Measurements from ENCODE around the gene HNRNPA3.
"Not testable (repeated sequence)": the region's sequence is repeated elsewhere in the genome, so short reads cannot be mapped to it uniquely, and the experiment has no call there.

Gene HNRNPA3

GRCh38 chr2:177234267-177234666 lies 21.7 kb downstream of the HNRNPA3 start:
- DNase-seq: no peak

GRCh38 chr2:177235855-177236437 lies 23.4 kb downstream of the HNRNPA3 start:
- no peak for DNase-seq

- DNase-seq: no peak
These were observed 25.3 kb downstream of the HNRNPA3 start for GRCh38 chr2:177237932-177238331.

- DNase-seq: no peak
These were observed 26.5 kb downstream of the HNRNPA3 start for GRCh38 chr2:177239053-177239452.

GRCh38 chr2:177239932-177240630 lies 27.5 kb downstream of the HNRNPA3 start:
- DNase-seq: peak; percentile 74

- peak; percentile 72 for DNase-seq
These were observed 29.1 kb downstream of the HNRNPA3 start for GRCh38 chr2:177241711-177242120.

- DNase-seq: peak; percentile 91
These were observed 29.8 kb downstream of the HNRNPA3 start for GRCh38 chr2:177242121-177242987.

- DNase-seq: no peak
These were observed 30.5 kb downstream of the HNRNPA3 start for GRCh38 chr2:177243073-177243472.

- no peak for DNase-seq
These were observed 30.9 kb downstream of the HNRNPA3 start for GRCh38 chr2:177243476-177243875.

- no peak for DNase-seq
These were observed 31.7 kb downstream of the HNRNPA3 start for GRCh38 chr2:177244244-177244771.

GRCh38 chr2:177245010-177245422 lies 32.4 kb downstream of the HNRNPA3 start:
- DNase-seq: peak; percentile 85

GRCh38 chr2:177246000-177246399 lies 33.4 kb downstream of the HNRNPA3 start:
- no peak for DNase-seq

GRCh38 chr2:177246523-177247030 lies 34.0 kb downstream of the HNRNPA3 start:
- not testable (repeated sequence) for DNase-seq

- no peak for DNase-seq
These were observed 35.2 kb downstream of the HNRNPA3 start for GRCh38 chr2:177247693-177248262.

- no peak for DNase-seq
These were observed 36.4 kb downstream of the HNRNPA3 start for GRCh38 chr2:177249038-177249437.

GRCh38 chr2:177250461-177250860 lies 37.9 kb downstream of the HNRNPA3 start:
- DNase-seq: no peak

GRCh38 chr2:177251165-177251542 lies 38.6 kb downstream of the HNRNPA3 start:
- DNase-seq: no peak

GRCh38 chr2:177252808-177253531 lies 40.4 kb downstream of the HNRNPA3 start:
- no peak for DNase-seq

GRCh38 chr2:177253704-177254103 lies 41.1 kb downstream of the HNRNPA3 start:
- DNase-seq: no peak

- DNase-seq: no peak
These were observed 42.0 kb downstream of the HNRNPA3 start for GRCh38 chr2:177254433-177255226.

- DNase-seq: no peak
These were observed 42.6 kb downstream of the HNRNPA3 start for GRCh38 chr2:177255227-177255601.
